CD4-positive, CD25-positive, alpha-beta regulatory T cell (primary cell): ENCODE results near the gene UBE2F. TPM values are rescaled to one million over a fixed set of nuclear protein-coding genes. Genes with fewer than 3 reads are reported as not detected.

Experiments used
- ATAC-seq, 2 donors: fragments of 150-1000 bp; cut with Tn5 transposase; one replicate each; pipeline ENCODE4 v1.10.0; 2021; ENCODE audit warnings: low read depth in 2 of 2, moderate number of reproducible peaks in 2 of 2, moderate library complexity in 1 of 2
- DNase-seq, 3 donors: peaks; one replicate each; pipeline versions ENCODE4 v3.0.0 to v3.0.0-alpha.2; 2012 to 2022; ENCODE audit warnings: mixed read lengths in 1 of 3
- H3K27ac ChIP-seq: one replicate; pipeline ENCODE4 v1.7.0; 2013; ENCODE audit warnings: mild to moderate bottlenecking, low read length; ENCODE audit not compliant: insufficient read depth, poor library complexity, severe bottlenecking
- H3K27me3 ChIP-seq: one replicate; pipeline ENCODE4 v1.7.0; 2013; ENCODE audit warnings: low read length; ENCODE audit not compliant: control insufficient read depth, insufficient read depth
- H3K36me3 ChIP-seq: one replicate; pipeline ENCODE4 v1.7.0; 2013; ENCODE audit warnings: mild to moderate bottlenecking, low read length, moderate library complexity; ENCODE audit not compliant: control insufficient read depth, insufficient read depth
- H3K4me1 ChIP-seq: 2 replicates; pipeline ENCODE4 v1.7.0; 2013; ENCODE audit warnings: mild to moderate bottlenecking, low read length; ENCODE audit not compliant: insufficient read depth, control insufficient read depth, poor library complexity, severe bottlenecking
- H3K4me3 ChIP-seq: one replicate; pipeline ENCODE4 v1.7.0; 2013; ENCODE audit warnings: low read depth, mild to moderate bottlenecking, low read length, moderate library complexity
- H3K9me3 ChIP-seq, 2 experiments: 1 replicate in 1 of 2; 2 replicates in 1 of 2; pipeline ENCODE4 v1.7.0; 2013; ENCODE audit warnings: low read length in 2 of 2, mild to moderate bottlenecking in 1 of 2, moderate library complexity in 1 of 2; ENCODE audit not compliant: control insufficient read depth in 2 of 2
- H3K27ac Mint-ChIP-seq, 3 donors: one replicate each; pipeline ENCODE4 v1.8.0; 2020 to 2022; ENCODE audit warnings: mild to moderate bottlenecking in 3 of 3, mixed read lengths in 3 of 3, moderate library complexity in 2 of 3
- H3K27me3 Mint-ChIP-seq: one replicate; pipeline ENCODE4 v1.8.0; 2022; ENCODE audit warnings: mild to moderate bottlenecking, mixed read lengths
- H3K36me3 Mint-ChIP-seq: one replicate; pipeline ENCODE4 v1.8.0; 2020; ENCODE audit warnings: mixed read lengths
- H3K4me1 Mint-ChIP-seq, 4 donors: one replicate each; pipeline ENCODE4 v1.8.0; 2020 to 2022; ENCODE audit warnings: mixed read lengths in 4 of 4, mild to moderate bottlenecking in 1 of 4
- H3K4me3 Mint-ChIP-seq, 4 donors: one replicate each; pipeline ENCODE4 v1.8.0; 2020 to 2022; ENCODE audit warnings: mild to moderate bottlenecking in 4 of 4, mixed read lengths in 4 of 4, moderate library complexity in 3 of 4
- H3K9me3 Mint-ChIP-seq, 7 donors: one replicate each; pipeline ENCODE4 v1.8.0; 2020 to 2022; ENCODE audit warnings: mixed read lengths in 7 of 7, mild to moderate bottlenecking in 3 of 7, moderate library complexity in 2 of 7
- polyA plus RNA-seq, 4 donors: library from polyadenylated mRNA; unstranded; fragments of 300-500 nt; fragmentation: Illumina TruSeq; gene quantifications; one replicate each; pipeline ENCODE4 v1.2.3, GENCODE V29; 2021
- total RNA-seq: library from RNA; stranded (reverse); gene quantifications from one replicate; pipeline ENCODE4 v1.2.3, GENCODE V29; 2022

The UBE2F gene
- total and polyA plus RNA-seq, 5 donors from 2014 or later: 44.3 to 137 (median 105) TPM

DNA sequence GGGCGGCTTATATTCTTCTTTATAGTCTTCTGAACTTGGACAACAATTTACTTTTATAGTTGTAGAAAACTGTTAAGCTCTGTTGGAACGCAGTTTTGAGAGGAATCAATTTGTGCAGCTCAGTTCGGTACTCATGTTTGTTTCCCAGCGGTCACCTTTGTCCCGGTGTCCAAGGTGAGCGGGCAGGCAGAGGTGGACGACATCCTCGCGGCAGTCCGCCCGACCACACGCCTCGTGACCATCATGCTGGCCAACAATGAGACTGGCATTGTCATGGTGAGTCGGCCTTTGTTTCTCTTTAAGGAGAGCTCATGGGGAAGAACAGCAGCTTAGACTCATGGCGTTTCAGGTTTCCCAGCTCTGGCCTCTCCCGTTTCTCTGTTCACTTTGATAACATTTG is 114.7 kb downstream of the UBE2F start:
- ATAC-seq (no peak), DNase-seq (no peak)
- no peaks in the 10 kb centered on the region for H3K27me3 Mint-ChIP-seq
- no peak overlapping the region for H3K4me3 ChIP-seq
- H3K9me3 Mint-ChIP-seq: peaks cover 0 to 2% (median 0%) of the 10 kb centered on the region in 7 donors
- H3K36me3 ChIP-seq: peaks cover 50% of the 10 kb centered on the region
- H3K4me1 ChIP-seq: no peaks in the 10 kb centered on the region
- no peak overlapping the region for H3K27ac Mint-ChIP-seq
- H3K27ac ChIP-seq: no peak overlapping the region
- no peaks in the 10 kb centered on the region for H3K27me3 ChIP-seq
- H3K4me1 Mint-ChIP-seq: peaks cover 0 to 18% (median 4%) of the 10 kb centered on the region in 4 donors
- no peak overlapping the region for H3K4me3 Mint-ChIP-seq
- H3K36me3 Mint-ChIP-seq: peaks cover 53% of the 10 kb centered on the region
- H3K9me3 ChIP-seq: peaks cover 0 to 4% of the 10 kb centered on the region in 2 experiments

DNA sequence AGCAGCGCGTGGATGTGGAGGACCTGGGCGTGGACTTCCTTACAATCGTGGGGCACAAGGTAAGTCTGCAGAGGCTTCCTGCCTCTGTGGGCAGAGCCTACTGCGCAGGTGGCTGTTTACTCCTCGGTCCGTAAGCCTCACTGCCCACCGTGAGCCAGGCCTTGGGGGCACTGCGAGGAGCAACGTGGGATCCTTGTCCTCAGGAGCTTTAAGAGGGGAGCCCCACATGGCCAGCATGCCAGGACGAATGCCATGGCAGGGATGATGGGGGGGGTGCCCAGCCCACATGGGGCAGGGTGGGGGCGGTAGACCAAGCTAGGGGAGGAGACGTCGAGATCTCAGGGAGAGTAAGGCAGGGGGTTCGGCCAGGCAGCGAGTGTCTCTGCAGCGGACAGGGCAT is 115.3 kb downstream of the UBE2F start:
- ATAC-seq: no peak
- Mint-ChIP-seq H3K36me3 (peaks cover 50% of the 10 kb centered on the region), H3K4me3 (no peak overlapping the region)

DNA sequence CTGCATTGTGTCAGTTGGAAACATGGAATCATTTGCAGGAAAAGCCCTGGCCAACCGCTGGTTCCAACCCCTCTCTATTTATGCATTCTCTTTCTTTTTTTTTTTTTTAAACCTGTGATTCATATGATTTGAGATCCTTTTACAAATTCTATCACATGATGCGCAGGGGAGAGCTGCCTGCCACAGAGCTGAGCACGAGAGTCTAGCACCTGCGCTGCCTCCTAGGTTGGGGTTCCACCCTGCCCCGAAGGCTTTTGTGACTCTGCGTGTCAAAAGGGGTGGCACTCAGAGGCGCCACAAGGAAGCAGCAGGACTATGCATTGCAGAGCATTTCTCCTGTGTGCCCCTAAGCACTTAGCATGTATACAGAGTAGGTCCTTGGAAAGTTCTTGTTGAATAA is 116.0 kb downstream of the UBE2F start:
- no peak overlapping the region for H3K4me3 Mint-ChIP-seq
- peaks cover 48% of the 10 kb centered on the region for H3K36me3 Mint-ChIP-seq
- DNase-seq: no peak

More for the DNA sequence above, 115.3 kb downstream of the UBE2F start:
- Mint-ChIP-seq H3K9me3 (no peaks in the 10 kb centered on the region), H3K4me1 (peaks cover 0 to 13% (median 3%) of the 10 kb centered on the region in 4 donors), H3K27me3 (no peaks in the 10 kb centered on the region), H3K27ac (no peak overlapping the region)
- H3K27me3 ChIP-seq: no peaks in the 10 kb centered on the region
- H3K4me3 ChIP-seq: no peak overlapping the region
- H3K27ac ChIP-seq: no peak overlapping the region
- H3K9me3 ChIP-seq: peaks cover 0 to under 1% of the 10 kb centered on the region in 2 experiments
- peaks cover 50% of the 10 kb centered on the region for H3K36me3 ChIP-seq
- H3K4me1 ChIP-seq: no peaks in the 10 kb centered on the region
- DNase-seq: no peak

DNA sequence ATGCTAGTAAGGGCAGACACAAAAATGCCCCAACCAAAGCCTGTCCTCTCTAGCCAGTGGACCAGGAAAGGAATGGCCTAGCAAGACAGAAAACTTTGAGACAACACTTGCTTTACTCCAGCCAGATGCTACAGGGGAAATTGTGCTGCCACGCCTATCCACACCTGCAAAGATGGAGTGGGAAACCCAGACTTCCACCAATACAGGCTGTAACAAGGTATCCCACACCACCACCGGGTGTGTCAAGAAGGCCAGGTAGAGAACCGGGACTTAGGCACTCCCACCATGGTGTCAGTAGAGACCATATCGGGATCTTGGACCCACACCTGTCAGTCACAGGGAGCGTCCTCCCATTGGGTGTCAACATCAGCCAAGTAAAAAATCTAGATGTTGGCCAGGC is 117.1 kb downstream of the UBE2F start:
- Mint-ChIP-seq H3K4me3 (no peak overlapping the region), H3K9me3 (no peaks in the 10 kb centered on the region), H3K4me1 (peaks cover 0 to 13% (median 4%) of the 10 kb centered on the region in 4 donors), H3K27me3 (no peaks in the 10 kb centered on the region), H3K27ac (no peak overlapping the region), H3K36me3 (peaks cover 40% of the 10 kb centered on the region)
- ATAC-seq: no peak
- H3K4me3 ChIP-seq: no peak overlapping the region
- H3K36me3 ChIP-seq: peaks cover 47% of the 10 kb centered on the region
- H3K4me1 ChIP-seq: no peaks in the 10 kb centered on the region
- DNase-seq: no peak
- H3K27ac ChIP-seq: no peak overlapping the region
- H3K27me3 ChIP-seq: no peaks in the 10 kb centered on the region
- no peaks in the 10 kb centered on the region for H3K9me3 ChIP-seq

More for the DNA sequence above, 116.0 kb downstream of the UBE2F start:
- Histone ChIP-seq H3K9me3 (no peaks in the 10 kb centered on the region), H3K27me3 (no peaks in the 10 kb centered on the region), H3K4me3 (no peak overlapping the region), H3K27ac (no peak overlapping the region), H3K36me3 (peaks cover 47% of the 10 kb centered on the region), H3K4me1 (no peaks in the 10 kb centered on the region)
- no peak for ATAC-seq
- Mint-ChIP-seq H3K9me3 (no peaks in the 10 kb centered on the region), H3K27ac (no peak overlapping the region), H3K27me3 (no peaks in the 10 kb centered on the region), H3K4me1 (peaks cover 0 to 13% (median 4%) of the 10 kb centered on the region in 4 donors)

DNA sequence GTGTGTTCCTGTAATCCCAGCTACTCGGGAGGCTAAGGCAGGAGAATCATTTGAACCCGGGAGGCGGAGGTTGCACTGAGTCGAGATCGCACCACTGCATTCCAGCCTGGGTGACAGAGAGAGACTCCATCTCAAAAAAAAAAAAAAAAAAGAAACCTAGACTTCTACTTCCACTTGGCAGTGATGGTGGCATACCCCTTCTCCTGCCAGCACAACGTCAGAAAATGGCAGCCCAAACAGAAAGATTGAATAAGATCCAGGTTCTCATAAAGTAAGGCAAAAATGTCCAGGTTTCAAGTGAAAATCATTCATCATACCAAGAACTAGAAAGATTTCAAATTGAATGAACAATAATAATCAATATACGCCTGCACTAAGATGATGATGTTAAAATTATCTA is 117.9 kb downstream of the UBE2F start:
- Mint-ChIP-seq H3K27ac (peak overlapping the region in 1 of 3 donors; percentile 80), H3K36me3 (peaks cover 40% of the 10 kb centered on the region), H3K9me3 (no peaks in the 10 kb centered on the region), H3K4me3 (no peak overlapping the region), H3K27me3 (no peaks in the 10 kb centered on the region), H3K4me1 (peaks cover 0 to 7% (median 4%) of the 10 kb centered on the region in 4 donors)
- DNase-seq (no peak), ATAC-seq (no peak)
- no peak overlapping the region for H3K27ac ChIP-seq
- no peak overlapping the region for H3K4me3 ChIP-seq
- H3K27me3 ChIP-seq: no peaks in the 10 kb centered on the region
- no peaks in the 10 kb centered on the region for H3K4me1 ChIP-seq
- H3K9me3 ChIP-seq: no peaks in the 10 kb centered on the region
- peaks cover 47% of the 10 kb centered on the region for H3K36me3 ChIP-seq

DNA sequence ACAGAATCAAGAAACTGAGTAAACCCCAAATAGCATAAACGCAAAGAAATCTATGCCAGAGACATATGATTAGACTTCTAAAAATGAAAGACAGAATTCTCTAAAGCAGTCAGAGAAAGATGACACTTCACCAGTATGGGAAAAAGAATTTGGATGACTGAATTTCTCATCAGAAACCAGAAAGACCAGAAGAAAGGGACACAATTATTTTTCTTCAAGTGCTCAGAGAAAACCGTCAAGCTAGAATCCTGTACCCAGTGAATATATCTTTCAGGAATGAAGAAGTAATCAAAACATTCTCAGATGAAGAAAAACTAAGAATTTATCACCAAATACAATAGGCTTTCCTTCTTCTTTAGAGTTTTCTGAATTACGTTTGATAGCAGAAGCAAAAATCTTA is 119.1 kb downstream of the UBE2F start:
- Histone ChIP-seq H3K36me3 (peaks cover 40% of the 10 kb centered on the region), H3K4me3 (no peak overlapping the region), H3K9me3 (no peaks in the 10 kb centered on the region), H3K27ac (no peak overlapping the region), H3K27me3 (no peaks in the 10 kb centered on the region), H3K4me1 (no peaks in the 10 kb centered on the region)
- Mint-ChIP-seq H3K27ac (no peak overlapping the region), H3K4me3 (no peak overlapping the region), H3K27me3 (no peaks in the 10 kb centered on the region), H3K9me3 (no peaks in the 10 kb centered on the region), H3K36me3 (peaks cover 34% of the 10 kb centered on the region), H3K4me1 (peaks cover 0 to 4% (median 3%) of the 10 kb centered on the region in 4 donors)
- no peak for ATAC-seq
- DNase-seq: no peak

DNA sequence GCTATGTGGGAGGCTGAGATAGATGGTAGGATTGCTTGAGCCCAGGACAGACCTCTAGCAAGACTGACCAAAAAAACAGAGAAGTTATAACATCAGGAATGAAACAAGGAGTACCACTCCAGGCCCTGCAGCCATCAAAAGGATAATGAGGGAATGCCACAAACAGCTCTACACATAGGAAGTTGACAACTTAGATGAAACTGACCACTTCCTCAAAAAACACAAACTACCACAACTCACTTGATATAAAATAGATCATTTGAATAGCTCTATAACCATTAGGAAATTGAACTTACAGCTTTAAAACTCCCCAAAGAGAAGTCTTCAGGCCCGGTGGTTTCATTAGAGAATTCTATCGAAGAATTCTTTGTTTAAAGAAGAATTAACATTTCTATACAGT is 120.4 kb downstream of the UBE2F start:
- peaks cover 0 to 4% (median 3%) of the 10 kb centered on the region in 4 donors for H3K4me1 Mint-ChIP-seq
- H3K36me3 Mint-ChIP-seq: peaks cover 28% of the 10 kb centered on the region
- ATAC-seq: no peak
- H3K9me3 ChIP-seq: no peaks in the 10 kb centered on the region
- H3K27me3 ChIP-seq: no peaks in the 10 kb centered on the region
- H3K27me3 Mint-ChIP-seq: no peaks in the 10 kb centered on the region
- DNase-seq: no peak
- peak overlapping the region in 2 of 3 donors; percentile 31 to 38 for H3K27ac Mint-ChIP-seq
- H3K4me1 ChIP-seq: no peaks in the 10 kb centered on the region
- H3K9me3 Mint-ChIP-seq: no peaks in the 10 kb centered on the region
- H3K36me3 ChIP-seq: peaks cover 28% of the 10 kb centered on the region
- H3K4me3 Mint-ChIP-seq: no peak overlapping the region
- H3K27ac ChIP-seq: no peak overlapping the region
- no peak overlapping the region for H3K4me3 ChIP-seq

DNA sequence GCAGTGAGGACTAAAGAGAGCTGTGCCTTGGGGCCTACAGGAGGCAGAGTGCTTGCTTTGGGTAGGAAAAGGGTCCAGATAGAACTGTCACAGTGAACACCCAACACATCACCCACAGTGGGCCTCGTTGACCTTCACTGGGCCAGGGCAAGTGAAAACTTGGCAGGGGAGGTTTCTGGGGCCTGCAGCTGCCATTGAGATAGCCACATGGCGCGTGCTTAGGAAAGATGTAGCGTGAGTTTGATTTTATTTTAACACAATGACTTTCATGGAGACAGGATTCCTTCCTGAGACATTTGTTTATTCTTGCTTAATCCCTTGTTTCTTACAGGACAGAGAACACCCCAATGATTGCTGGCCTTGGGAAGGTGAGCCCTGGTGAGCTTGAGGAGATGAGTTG is 124.1 kb downstream of the UBE2F start:
- Histone ChIP-seq H3K36me3 (peaks cover 5% of the 10 kb centered on the region), H3K4me3 (no peak overlapping the region), H3K27me3 (no peaks in the 10 kb centered on the region), H3K9me3 (no peaks in the 10 kb centered on the region), H3K4me1 (no peaks in the 10 kb centered on the region), H3K27ac (no peak overlapping the region)
- ATAC-seq (no peak), DNase-seq (no peak)
- peaks cover 0 to 4% (median under 1%) of the 10 kb centered on the region in 4 donors for H3K4me1 Mint-ChIP-seq
- H3K27ac Mint-ChIP-seq: peak overlapping the region in 1 of 3 donors; percentile 51
- H3K9me3 Mint-ChIP-seq: no peaks in the 10 kb centered on the region
- peaks cover 20% of the 10 kb centered on the region for H3K36me3 Mint-ChIP-seq
- no peaks in the 10 kb centered on the region for H3K27me3 Mint-ChIP-seq
- no peak overlapping the region for H3K4me3 Mint-ChIP-seq
